Erythroblast (primary cell): Measurements from ENCODE around the gene TOMM34.

Experiments used
- DNase-seq, 2 experiments: peaks; one replicate each; lab custom pipeline; 2025; lab: John Stamatoyannopoulos, UW
- GATA1 ChIP-seq: IDR thresholded peaks from 2 replicates; pipeline ENCODE4 v1.6.1; 2011; ENCODE audit warnings: low read depth, mild to moderate bottlenecking, control low read depth, low read length, moderate library complexity
- POLR2A ChIP-seq: IDR thresholded peaks from 2 replicates; pipeline ENCODE4 v1.6.1; 2011; ENCODE audit warnings: mild to moderate bottlenecking, low read length

Gene TOMM34

DNA sequence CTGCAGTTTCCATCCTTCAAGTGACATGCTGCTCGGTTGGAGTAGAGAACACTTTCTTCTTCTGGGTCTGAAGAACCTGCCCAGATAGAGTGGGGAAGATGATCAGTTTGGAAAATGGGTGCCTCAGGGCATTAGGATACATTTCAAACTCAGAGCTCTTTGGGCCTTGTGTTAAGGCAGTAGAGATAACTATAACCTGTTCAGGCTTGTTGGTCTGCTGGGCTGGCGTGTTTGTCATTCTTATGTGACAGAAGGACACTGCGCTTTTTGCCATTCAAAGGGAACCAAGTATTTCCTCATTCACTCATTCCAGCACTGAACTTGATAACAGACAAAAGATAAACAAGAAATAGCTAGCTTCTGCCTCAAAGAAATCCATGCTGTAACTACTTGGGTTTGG lies 3.8 kb downstream of the TOMM34 start:
- DNase-seq = no peak
- TF ChIP-seq GATA1 (no peak), POLR2A (no peak)

DNA sequence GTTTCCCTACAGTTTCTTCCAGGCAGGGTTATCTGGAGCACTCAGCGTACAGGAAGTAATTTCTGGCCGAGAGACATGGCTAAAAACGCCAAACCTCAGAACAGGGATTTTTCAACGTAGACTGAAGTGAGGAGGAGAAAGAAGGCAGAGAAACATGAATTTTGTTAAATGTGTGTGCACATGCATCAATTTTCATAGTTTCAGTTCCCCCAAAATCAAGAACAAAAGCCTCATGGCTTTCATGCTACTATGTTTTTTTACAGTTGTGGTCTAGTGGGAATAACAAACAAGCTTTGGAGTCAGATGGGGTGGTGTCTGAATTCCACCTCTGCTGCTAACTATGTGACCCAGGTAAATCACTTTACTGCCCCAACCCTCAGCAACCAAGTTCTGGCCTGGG lies 4.9 kb downstream of the TOMM34 start:
- no peak for TF ChIP-seq GATA1
- no peak for TF ChIP-seq POLR2A
- DNase-seq = no peak

GRCh38 chr20:44954211-44954610 lies 6.0 kb downstream of the TOMM34 start:
- no peak for DNase-seq

DNA sequence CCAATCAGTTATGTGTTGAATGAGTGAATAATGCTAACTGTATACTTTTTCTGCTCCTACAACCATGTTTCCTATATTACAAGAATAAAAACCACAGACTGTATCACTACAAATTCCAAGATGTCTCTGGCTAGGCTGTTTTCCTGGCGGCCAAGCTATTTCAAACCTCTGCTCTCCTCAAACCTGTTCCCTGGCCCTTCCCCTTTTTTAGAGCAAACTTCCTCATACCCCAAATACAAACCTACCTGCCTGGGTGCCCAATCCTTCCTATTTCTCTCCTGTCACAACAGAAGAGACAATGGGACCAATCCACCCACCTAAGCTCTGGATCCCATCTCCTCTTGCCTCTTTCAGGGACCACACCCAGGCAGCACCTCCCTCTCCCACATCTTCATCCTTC lies 7.5 kb downstream of the TOMM34 start:
- no peak for DNase-seq
- no peak for TF ChIP-seq POLR2A

More at GRCh38 chr20:44954211-44954610, 6.0 kb downstream of the TOMM34 start:
- no peak for TF ChIP-seq POLR2A
- no peak for TF ChIP-seq GATA1

- TF ChIP-seq POLR2A (no peak), GATA1 (no peak)
Observed at GRCh38 chr20:44950368-44950767, 9.8 kb downstream of the TOMM34 start.

DNA sequence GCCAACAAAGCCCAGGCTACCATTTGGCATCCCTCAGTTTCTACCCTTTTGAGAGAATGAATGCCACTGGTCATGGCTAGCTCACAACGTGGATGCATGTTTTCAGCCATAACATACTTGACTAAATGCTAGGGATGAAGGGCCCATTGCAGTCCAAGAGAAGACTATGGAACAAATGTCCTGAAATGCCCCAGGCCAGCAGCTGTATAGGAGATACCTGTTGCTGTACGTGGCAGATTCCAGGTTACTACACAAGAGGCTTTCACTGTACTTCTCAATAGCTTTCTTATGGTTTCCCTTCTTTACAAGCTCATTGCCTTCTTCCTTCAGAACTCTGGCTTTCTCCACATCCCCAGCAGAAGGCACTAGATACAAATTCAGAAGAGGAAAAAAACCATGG lies 11.7 kb downstream of the TOMM34 start:
- no peak for TF ChIP-seq GATA1
- TF ChIP-seq POLR2A = no peak
- DNase-seq = no peak

More at GRCh38 chr20:44950368-44950767, 9.8 kb downstream of the TOMM34 start:
- DNase-seq = no peak

GRCh38 chr20:44948107-44948506 lies 12.1 kb downstream of the TOMM34 start:
- no peak for TF ChIP-seq POLR2A
- TF ChIP-seq GATA1 = no peak
- no peak for DNase-seq

- DNase-seq = no peak
- TF ChIP-seq POLR2A (no peak), GATA1 (no peak)
Observed at GRCh38 chr20:44946271-44946852, 13.8 kb downstream of the TOMM34 start.

DNA sequence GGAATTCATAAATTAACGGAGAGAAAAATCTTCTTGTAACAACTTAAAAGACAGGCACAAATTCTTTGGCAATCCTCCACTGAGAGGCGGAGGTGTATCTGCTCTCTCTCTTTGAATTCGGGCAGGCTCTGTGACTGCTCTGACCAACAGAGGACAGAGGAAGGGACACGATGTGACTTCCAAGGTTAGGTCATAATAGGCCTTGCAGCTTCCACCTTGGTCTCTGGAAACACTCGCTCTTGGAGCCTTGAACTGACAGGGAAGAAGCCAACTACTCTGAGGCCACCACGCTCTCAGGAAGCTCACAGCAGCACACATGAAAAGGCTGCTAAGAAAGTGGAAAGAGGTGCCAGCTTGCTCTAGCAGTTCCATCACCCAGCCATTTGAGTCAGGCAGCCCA lies 14.9 kb downstream of the TOMM34 start:
- no peak for DNase-seq

GRCh38 chr20:44943828-44944227 lies 16.4 kb downstream of the TOMM34 start:
- no peak for DNase-seq
- TF ChIP-seq GATA1 (no peak), POLR2A (no peak)

More for the DNA sequence above, 14.9 kb downstream of the TOMM34 start:
- TF ChIP-seq POLR2A (no peak), GATA1 (no peak)

DNA sequence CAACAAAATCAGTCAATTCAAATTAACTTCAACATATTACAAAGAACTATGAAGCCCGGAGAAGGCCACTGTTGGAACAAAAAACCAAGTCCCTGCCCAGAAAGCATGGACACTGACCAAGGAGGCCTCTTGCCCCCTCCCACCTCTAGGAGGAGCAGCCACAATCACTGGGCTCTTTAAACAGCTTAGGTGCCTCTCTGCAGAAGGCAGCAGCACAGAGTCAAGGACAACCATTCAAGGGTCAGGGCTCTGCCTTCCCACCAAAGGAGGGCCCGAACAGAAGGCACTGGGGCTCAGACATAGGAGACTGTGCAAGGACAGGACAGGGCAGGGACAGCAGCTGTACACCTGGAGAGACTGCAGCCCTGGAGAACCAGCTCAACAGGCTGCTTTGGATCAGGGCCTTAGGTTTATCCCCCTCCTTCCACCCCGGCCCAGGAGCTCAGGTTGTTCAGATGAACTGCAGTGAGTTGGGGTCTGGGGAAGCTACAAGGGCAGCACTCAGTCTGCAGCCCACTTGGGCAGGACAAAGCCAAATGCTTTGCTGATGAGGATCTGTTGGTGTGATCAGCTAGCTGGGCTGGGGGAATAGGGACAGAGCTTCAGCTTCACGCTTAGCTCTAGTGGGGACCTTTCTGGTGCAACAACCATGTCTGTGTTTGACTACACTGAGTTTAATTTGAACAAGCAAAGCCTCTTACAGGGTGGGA lies 17.8 kb downstream of the TOMM34 start:
- no peak for DNase-seq
- no peak for TF ChIP-seq GATA1
- TF ChIP-seq POLR2A = no peak

DNA sequence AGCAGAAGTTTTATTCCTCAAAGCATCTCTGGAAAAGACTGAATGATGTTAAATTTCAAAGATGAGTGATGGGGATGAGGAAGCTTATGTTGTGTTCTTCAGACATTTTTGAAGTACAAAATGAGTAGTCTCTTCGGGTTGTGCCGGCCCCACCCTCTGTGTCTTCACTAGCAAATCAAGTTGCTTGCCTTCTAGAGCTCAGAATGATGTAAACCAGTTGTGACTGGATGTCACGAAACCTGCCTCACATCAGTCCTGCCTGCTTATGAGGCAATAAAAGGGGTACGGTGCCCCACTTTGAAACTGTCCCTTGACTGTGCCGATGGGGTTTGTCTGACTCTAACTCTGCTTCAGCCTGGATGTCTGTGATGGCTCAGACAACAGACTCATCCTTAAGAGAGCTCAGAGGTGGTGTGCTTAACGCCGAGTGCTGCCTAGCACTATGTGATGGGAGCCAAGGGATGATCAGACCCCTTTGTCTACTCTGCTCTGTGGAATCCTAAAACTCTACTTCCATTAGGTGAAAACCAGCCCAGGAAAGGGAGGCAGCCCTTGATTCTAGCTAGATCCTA lies 19.0 kb downstream of the TOMM34 start:
- no peak for DNase-seq
- no peak for TF ChIP-seq GATA1
- no peak for TF ChIP-seq POLR2A

- TF ChIP-seq POLR2A (no peak), GATA1 (no peak)
- DNase-seq = no peak
Observed at GRCh38 chr20:44938637-44939036, 21.6 kb downstream of the TOMM34 start.

DNA sequence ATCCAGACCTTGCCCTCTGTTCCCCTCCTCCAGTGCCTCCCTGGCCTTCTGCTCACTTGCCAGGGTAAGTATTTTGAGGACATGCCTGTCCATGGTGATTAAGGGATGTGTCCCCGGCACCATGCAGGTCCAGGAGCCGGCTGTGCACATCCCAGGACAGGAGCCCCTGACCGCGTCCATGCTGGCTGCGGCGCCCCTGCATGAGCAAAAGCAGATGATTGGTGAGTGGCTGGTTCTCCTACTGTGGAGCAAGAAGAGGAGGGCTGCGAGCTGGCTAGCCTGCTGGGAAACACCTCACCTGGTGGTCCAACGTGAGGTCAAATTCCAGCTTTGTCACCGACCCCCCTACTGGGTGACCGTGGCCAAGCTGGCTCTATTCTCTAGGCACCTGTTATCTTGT lies 23.7 kb downstream of the TOMM34 start:
- no peak for DNase-seq
- TF ChIP-seq GATA1 (no peak), POLR2A (no peak)

DNA sequence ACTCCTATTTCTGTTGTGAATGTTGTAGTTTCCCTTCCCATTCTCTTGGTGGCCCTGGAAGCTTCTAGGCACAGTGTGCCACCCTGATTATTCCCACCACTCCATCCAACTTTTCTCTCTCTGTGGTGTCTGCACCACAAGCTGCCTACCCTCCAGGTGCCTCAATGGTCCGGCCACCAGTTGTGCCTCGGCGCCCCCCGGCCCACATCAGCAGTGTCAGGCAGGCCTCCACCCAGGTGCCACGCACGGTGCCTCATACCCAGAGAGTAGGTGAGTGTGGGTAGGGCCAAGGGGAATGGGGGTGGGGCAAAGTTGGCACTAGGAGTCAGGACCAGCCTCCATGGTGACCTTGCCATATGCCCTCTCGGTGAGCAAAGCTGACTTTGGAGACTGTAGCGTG lies 27.3 kb downstream of the TOMM34 start:
- TF ChIP-seq POLR2A (no peak), GATA1 (no peak)
- no peak for DNase-seq
